ENCODE measurements around the gene MFNG.

DNA sequence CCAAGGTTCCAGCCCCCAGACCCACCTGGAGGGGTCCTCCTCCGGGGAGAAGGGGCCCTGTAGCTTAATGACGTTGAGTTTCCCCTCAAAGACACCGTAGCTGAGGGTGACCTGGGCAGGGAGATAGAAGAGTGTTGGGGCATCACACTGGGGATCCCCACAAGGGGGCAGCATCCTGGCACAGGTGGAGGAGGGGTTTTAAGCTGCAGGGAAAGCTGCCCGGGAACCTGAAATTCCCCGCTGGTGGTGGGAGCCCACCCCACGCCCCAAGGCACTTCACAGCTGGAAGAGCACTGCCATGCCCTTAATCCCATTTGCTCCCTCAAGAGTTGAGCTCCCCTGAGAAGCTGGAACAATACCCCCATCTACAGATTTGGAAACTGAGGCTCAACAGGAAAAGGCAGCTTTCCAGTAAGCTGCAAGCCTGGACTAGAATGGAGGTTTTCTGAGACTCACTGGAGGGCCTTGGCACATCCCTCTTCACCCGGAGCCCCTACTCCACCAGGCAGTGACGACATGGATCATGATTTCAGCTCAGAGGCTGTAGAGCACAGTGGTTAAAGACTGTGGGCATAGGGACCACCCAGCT is 13.7 kb downstream of the MFNG start:
- TF ChIP-seq POLR2AphosphoS5 (IDR thresholded peaks at IDR 0.05) = no peak
- TF ChIP-seq, protein P1, sequence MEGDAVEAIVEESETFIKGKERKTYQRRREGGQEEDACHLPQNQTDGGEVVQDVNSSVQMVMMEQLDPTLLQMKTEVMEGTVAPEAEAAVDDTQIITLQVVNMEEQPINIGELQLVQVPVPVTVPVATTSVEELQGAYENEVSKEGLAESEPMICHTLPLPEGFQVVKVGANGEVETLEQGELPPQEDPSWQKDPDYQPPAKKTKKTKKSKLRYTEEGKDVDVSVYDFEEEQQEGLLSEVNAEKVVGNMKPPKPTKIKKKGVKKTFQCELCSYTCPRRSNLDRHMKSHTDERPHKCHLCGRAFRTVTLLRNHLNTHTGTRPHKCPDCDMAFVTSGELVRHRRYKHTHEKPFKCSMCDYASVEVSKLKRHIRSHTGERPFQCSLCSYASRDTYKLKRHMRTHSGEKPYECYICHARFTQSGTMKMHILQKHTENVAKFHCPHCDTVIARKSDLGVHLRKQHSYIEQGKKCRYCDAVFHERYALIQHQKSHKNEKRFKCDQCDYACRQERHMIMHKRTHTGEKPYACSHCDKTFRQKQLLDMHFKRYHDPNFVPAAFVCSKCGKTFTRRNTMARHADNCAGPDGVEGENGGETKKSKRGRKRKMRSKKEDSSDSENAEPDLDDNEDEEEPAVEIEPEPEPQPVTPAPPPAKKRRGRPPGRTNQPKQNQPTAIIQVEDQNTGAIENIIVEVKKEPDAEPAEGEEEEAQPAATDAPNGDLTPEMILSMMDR (IDR thresholded peaks at IDR 0.05) = peak in 2 of 3 experiments; percentile 7 to 22
